ENCODE data around the gene SLC9A9.
A peak's percentile ranks its signal among the peaks of the same experiment; 100 is the strongest.
"Not testable (repeated sequence)": the region's sequence is repeated elsewhere in the genome, so short reads cannot be mapped to it uniquely, and the experiment has no call there.

Gene SLC9A9

GRCh38 chr3:143437405-143437804 lies 410.9 kb downstream of the SLC9A9 start:
- no peak for DNase-seq

- no peak for DNase-seq
Observed at GRCh38 chr3:143436231-143436930, 411.9 kb downstream of the SLC9A9 start.

GRCh38 chr3:143433787-143434378 lies 414.4 kb downstream of the SLC9A9 start:
- peak; percentile 41 for DNase-seq

- not testable (repeated sequence) for DNase-seq
Observed at GRCh38 chr3:143431298-143431697, 417.0 kb downstream of the SLC9A9 start.

- DNase-seq, result no peak
Observed at GRCh38 chr3:143430568-143430967, 417.7 kb downstream of the SLC9A9 start.

GRCh38 chr3:143429628-143430514 lies 418.4 kb downstream of the SLC9A9 start:
- no peak for DNase-seq

- no peak for DNase-seq
Observed at GRCh38 chr3:143428294-143428693, 420.0 kb downstream of the SLC9A9 start.

GRCh38 chr3:143427631-143428030 lies 420.6 kb downstream of the SLC9A9 start:
- no peak for DNase-seq

- DNase-seq, result no peak
Observed at GRCh38 chr3:143424874-143425273, 423.4 kb downstream of the SLC9A9 start.

- no peak for DNase-seq
Observed at GRCh38 chr3:143421556-143421955, 426.7 kb downstream of the SLC9A9 start.

- no peak for DNase-seq
Observed at GRCh38 chr3:143419611-143420010, 428.7 kb downstream of the SLC9A9 start.

- DNase-seq, result no peak
Observed at GRCh38 chr3:143418391-143418790, 429.9 kb downstream of the SLC9A9 start.

- DNase-seq, result no peak
Observed at GRCh38 chr3:143416229-143416628, 432.0 kb downstream of the SLC9A9 start.

- no peak for DNase-seq
Observed at GRCh38 chr3:143414571-143415253, 433.6 kb downstream of the SLC9A9 start.

- no peak for DNase-seq
Observed at GRCh38 chr3:143413372-143413771, 434.9 kb downstream of the SLC9A9 start.

- no peak for DNase-seq
Observed at GRCh38 chr3:143412084-143412483, 436.2 kb downstream of the SLC9A9 start.

- DNase-seq, result no peak
Observed at GRCh38 chr3:143410259-143410658, 438.0 kb downstream of the SLC9A9 start.

GRCh38 chr3:143408771-143409170 lies 439.5 kb downstream of the SLC9A9 start:
- DNase-seq, result no peak

GRCh38 chr3:143402602-143403001 lies 445.7 kb downstream of the SLC9A9 start:
- DNase-seq, result no peak

GRCh38 chr3:143396790-143397189 lies 451.5 kb downstream of the SLC9A9 start:
- no peak for DNase-seq

- DNase-seq, result no peak
Observed at GRCh38 chr3:143389388-143389787, 458.9 kb downstream of the SLC9A9 start.

GRCh38 chr3:143387425-143387824 lies 460.8 kb downstream of the SLC9A9 start:
- DNase-seq, result no peak

GRCh38 chr3:143384076-143384475 lies 464.2 kb downstream of the SLC9A9 start:
- no peak for DNase-seq
